HG03354 (cell line): ENCODE data around the gene MAMDC4.

Experiments
- ATAC-seq: cut with Tn5 transposase; IDR thresholded peaks from one replicate; pipeline ENCODE4 v1.9.1; 2021; ENCODE audit warnings: mild to moderate bottlenecking; ENCODE audit not compliant: unreplicated experiment, poor library complexity, severe bottlenecking

Gene MAMDC4

GRCh38 chr9:136848393-136849037, 3.6 kb upstream of the MAMDC4 start:
- peak; percentile 1 for ATAC-seq

- peak; percentile 88 for ATAC-seq
Measured at GRCh38 chr9:136849038-136849959, 2.8 kb upstream of the MAMDC4 start, which contains the start of gene PHPT1. Gene PHPT1, plus strand, starts transcription at chr9:136849409. Its CDS starts 22 bp downstream, at chr9:136849431.

GRCh38 chr9:136849960-136850865, 1.9 kb upstream of the MAMDC4 start:
- no peak for ATAC-seq

- no peak for ATAC-seq
Measured at GRCh38 chr9:136850866-136851775, 1.0 kb upstream of the MAMDC4 start.

GRCh38 chr9:136852664-136853595, 784 bp downstream of the MAMDC4 start:
- ATAC-seq = no peak

- ATAC-seq = no peak
Measured at GRCh38 chr9:136853596-136854112, 1.5 kb downstream of the MAMDC4 start.

GRCh38 chr9:136854113-136854841, 2.1 kb downstream of the MAMDC4 start:
- ATAC-seq = no peak

- no peak for ATAC-seq
Measured at GRCh38 chr9:136854842-136855460, 2.8 kb downstream of the MAMDC4 start.

GRCh38 chr9:136855461-136856078, 3.4 kb downstream of the MAMDC4 start:
- ATAC-seq = no peak

GRCh38 chr9:136856079-136856476, 3.9 kb downstream of the MAMDC4 start:
- ATAC-seq = no peak

- no peak for ATAC-seq
Measured at GRCh38 chr9:136856541-136857141, 4.5 kb downstream of the MAMDC4 start.

- no peak for ATAC-seq
Measured at GRCh38 chr9:136857166-136857565, 5.0 kb downstream of the MAMDC4 start.

GRCh38 chr9:136857581-136858412, 5.7 kb downstream of the MAMDC4 start:
- no peak for ATAC-seq

- ATAC-seq = no peak
Measured at GRCh38 chr9:136858452-136858843, 6.3 kb downstream of the MAMDC4 start.
